ENCODE measurements around the gene OSGIN1. TPM values are rescaled to one million over a fixed set of nuclear protein-coding genes. Genes with fewer than 3 reads are reported as not detected.

Gene OSGIN1
- polyA plus RNA-seq, 1 experiment = 6.2 TPM

DNA sequence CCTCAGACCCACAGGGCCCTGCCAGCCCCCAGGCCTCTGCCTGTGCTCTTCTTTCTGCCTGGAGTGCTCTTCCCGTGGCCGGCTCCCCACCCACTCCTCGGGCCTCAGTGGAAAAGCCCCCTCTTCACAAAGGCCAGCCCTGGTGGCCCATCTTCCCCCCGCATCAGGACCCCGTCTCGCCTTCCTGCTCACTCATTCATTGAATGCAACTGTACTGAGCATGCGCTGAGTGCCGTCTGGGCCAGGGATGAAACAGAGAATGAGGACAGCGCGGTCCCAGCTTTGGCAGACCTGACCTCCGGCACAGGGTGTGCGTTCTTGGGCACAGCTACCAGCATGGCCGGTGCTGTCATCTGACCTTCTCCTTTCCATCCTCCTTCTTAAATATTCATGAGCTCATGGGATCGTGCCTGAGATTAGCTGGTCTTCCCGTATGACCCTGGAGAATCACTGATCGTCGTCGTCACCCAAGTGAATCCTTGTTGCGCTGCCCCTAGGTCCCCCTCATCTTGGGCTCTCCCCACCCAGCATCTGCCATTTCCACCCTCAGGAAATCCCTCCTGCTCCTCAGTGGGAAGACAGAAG lies 16.4 kb upstream of the OSGIN1 start:
- POLR2A ChIA-PET = no interaction called here
- Histone ChIP-seq H3K9me3 (ENCODE audit: control insufficient read depth, insufficient read depth, low read length) (no peaks in the 10 kb centered on the region; the same call in 1 of the 2 replicates), H3K27me3 (ENCODE audit: control insufficient read depth, insufficient read depth, low read length) (peaks cover 5% of the 10 kb centered on the region), H3K4me3 (ENCODE audit: low read depth, low read length) (no peak overlapping the region), H3K27ac (ENCODE audit: low read depth, low read length) (no peak overlapping the region)
- DNase-seq (ENCODE audit: low read depth, low spot score) = no peak
- no peak for TF ChIP-seq CTCF (IDR thresholded peaks at IDR 0.05; ENCODE audit: low read depth, low read length)
- CTCF ChIA-PET = interaction anchor here (0.8 kb wide), 1 partner anchor 9 kb away, joined by 3 read pairs; no protein-coding TSS in a partner anchor

DNA sequence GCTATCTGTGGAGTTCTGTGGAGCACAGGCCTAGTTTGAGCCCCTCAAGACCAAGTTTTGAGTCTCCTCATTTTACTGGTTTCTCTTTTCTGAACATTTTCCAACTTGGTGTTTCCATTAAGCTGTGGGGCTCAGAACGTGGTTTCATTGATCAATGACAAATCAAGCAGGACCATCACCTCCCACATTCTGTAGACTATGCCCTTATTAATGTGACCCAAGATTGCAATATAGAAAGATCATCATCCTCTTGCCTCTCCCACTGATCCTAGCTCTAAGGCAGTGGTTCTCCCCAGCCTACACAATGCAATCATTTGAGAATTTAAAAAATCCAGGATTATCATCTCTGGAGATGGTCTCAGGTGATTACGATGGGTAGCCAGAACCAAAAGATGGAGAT lies 15.8 kb upstream of the OSGIN1 start:
- no peak for TF ChIP-seq CTCF (IDR thresholded peaks at IDR 0.05; ENCODE audit: low read depth, low read length)
- no peak overlapping the region for H3K4me3 ChIP-seq (ENCODE audit: low read depth, low read length)
- ChIA-PET POLR2A (no interaction called here), CTCF (interaction anchor here (0.8 kb wide), 1 partner anchor 10 kb away, joined by 3 read pairs; no protein-coding TSS in a partner anchor)
- H3K27ac ChIP-seq (ENCODE audit: low read depth, low read length) = no peak overlapping the region
- DNase-seq (ENCODE audit: low read depth, low spot score) = no peak
- H3K9me3 ChIP-seq (ENCODE audit: control insufficient read depth, insufficient read depth, low read length) = no peaks in the 10 kb centered on the region; the same call in 1 of the 2 replicates
- peaks cover 5% of the 10 kb centered on the region for H3K27me3 ChIP-seq (ENCODE audit: control insufficient read depth, insufficient read depth, low read length)

- ChIA-PET CTCF (interaction anchor here (0.6 to 1.3 kb wide), 3 partner anchors 10 to 146 kb away, joined by 3 to 7 read pairs (median 3); no protein-coding TSS in a partner anchor), POLR2A (no interaction called here)
- no peak for DNase-seq (ENCODE audit: low read depth, low spot score)
- H3K4me3 ChIP-seq (ENCODE audit: low read depth, low read length) = no peak overlapping the region
- no peaks in the 10 kb centered on the region; the same call in 1 of the 2 replicates for H3K9me3 ChIP-seq (ENCODE audit: control insufficient read depth, insufficient read depth, low read length)
- H3K27ac ChIP-seq (ENCODE audit: low read depth, low read length) = no peak overlapping the region
- no peak for TF ChIP-seq CTCF (IDR thresholded peaks at IDR 0.05; ENCODE audit: low read depth, low read length)
- H3K27me3 ChIP-seq (ENCODE audit: control insufficient read depth, insufficient read depth, low read length) = peaks cover 6% of the 10 kb centered on the region
These were observed 14.8 kb upstream of the OSGIN1 start for GRCh38 chr16:83937922-83938885.

DNA sequence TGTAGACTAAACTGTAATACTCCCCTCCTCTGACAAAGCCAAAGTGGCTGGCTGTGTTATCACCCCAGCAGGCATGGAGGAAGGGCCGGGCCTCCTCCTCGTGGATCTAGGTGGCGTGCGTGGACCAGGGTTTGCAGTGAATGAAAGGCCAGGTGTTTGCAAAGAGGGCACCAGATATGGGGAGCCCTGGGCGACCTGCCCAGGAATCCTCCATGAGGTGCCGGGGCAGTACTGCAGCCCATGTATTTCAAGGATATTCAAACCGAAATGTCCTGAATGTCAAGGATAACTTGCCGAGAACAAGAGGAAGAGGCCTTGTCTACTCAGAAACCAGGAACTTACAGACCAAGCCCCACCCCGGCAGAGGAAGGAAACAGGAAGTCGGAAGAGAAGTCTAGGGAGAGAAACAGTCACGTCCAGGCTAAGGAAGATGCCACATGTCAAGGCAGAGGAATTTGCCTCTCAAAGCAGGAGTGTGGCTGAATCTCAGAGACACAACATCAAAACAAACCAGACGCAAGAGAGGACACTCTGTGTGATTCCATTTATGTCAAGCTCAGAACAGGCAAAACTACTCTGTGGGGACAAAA lies 13.7 kb upstream of the OSGIN1 start:
- no peak for TF ChIP-seq CTCF (IDR thresholded peaks at IDR 0.05; ENCODE audit: low read depth, low read length)
- DNase-seq (ENCODE audit: low read depth, low spot score) = no peak
- Histone ChIP-seq H3K9me3 (ENCODE audit: control insufficient read depth, insufficient read depth, low read length) (no peaks in the 10 kb centered on the region; the same call in 1 of the 2 replicates), H3K27ac (ENCODE audit: low read depth, low read length) (no peak overlapping the region), H3K27me3 (ENCODE audit: control insufficient read depth, insufficient read depth, low read length) (peaks cover 11% of the 10 kb centered on the region), H3K4me3 (ENCODE audit: low read depth, low read length) (no peak overlapping the region)
- POLR2A ChIA-PET = no interaction called here
- CTCF ChIA-PET = interaction anchor here (0.6 to 1.3 kb wide), 4 partner anchors 11 to 145 kb away, joined by 3 to 7 read pairs (median 4); no protein-coding TSS in a partner anchor
